LNCaP clone FGC (cell line): ENCODE measurements around the gene BUB3.

Experiments used
- DNase-seq: peaks from one replicate; pipeline ENCODE4 v3.0.0-alpha.2; 2011; ENCODE audit warnings: low read depth
- H3K4me3 ChIP-seq: 2 replicates; pipeline ENCODE4 v1.5.1; 2011; ENCODE audit warnings: mild to moderate bottlenecking, low read depth, low read length, control low read depth
- TF ChIP-seq, protein P1 (sequence below): IDR thresholded peaks from 2 replicates; pipeline ENCODE4 v1.5.1; 2012; ENCODE audit warnings: mild to moderate bottlenecking; ENCODE audit not compliant: control insufficient read depth, insufficient read depth; ENCODE audit errors: extremely low read depth

BUB3 gene

DNA sequence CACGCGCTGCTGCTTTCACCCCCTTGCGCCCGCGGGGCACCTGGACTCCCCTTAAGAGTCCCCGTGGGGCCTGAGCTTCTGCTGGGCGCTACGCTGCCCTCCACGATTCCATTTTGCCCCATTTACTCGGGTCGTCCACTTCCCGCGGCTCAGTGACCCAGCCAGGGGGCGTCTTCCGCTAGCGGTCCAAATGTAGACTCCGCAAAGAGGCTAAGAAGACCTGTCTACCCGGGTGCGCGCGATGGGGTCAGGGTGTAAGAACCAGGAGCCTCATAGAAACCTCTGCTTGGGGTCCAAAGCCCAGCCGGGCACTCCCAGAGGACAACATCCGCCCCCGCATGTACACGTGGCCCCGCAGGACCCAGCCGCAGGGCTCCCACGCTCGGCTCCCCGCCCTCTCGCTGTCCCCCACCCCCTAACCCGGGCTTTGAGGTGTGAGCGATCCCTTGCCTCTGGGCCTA is 11.5 kb upstream of the BUB3 start:
- no peak overlapping the region for H3K4me3 ChIP-seq
- DNase-seq = no peak
- TF ChIP-seq, protein P1, sequence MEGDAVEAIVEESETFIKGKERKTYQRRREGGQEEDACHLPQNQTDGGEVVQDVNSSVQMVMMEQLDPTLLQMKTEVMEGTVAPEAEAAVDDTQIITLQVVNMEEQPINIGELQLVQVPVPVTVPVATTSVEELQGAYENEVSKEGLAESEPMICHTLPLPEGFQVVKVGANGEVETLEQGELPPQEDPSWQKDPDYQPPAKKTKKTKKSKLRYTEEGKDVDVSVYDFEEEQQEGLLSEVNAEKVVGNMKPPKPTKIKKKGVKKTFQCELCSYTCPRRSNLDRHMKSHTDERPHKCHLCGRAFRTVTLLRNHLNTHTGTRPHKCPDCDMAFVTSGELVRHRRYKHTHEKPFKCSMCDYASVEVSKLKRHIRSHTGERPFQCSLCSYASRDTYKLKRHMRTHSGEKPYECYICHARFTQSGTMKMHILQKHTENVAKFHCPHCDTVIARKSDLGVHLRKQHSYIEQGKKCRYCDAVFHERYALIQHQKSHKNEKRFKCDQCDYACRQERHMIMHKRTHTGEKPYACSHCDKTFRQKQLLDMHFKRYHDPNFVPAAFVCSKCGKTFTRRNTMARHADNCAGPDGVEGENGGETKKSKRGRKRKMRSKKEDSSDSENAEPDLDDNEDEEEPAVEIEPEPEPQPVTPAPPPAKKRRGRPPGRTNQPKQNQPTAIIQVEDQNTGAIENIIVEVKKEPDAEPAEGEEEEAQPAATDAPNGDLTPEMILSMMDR = no peak

DNA sequence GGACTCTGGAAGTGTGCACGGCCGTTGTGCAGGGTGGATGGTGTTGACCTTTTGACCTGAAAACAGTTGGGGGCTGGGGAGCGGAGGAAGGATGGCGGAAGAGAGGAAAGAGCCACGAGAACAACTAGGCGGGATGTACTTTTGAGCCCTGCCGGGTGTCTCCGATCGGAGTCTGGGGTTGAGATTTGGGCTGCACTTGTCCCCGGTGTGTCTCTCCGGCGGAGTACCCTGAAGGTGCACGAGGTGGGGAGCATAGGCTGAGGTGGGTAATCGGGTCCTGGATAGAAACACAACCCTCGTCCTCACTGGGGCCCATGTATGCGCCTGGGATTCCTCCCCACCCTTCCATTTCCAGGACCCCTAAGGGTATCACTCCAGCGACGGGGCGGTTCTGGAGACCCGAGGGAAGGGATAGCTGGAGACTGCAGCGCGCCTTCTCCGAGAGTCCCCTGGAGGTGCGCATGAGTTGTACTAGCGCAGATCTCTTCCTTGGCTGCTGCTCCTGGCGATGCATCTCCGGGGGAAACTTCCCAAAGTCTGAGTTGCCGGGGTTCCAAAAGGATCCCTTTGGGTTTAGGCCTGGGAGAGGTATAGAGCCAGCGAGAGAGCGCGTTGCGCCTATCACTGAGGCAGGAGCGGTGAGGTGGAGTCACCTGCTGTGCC is 10.9 kb upstream of the BUB3 start:
- TF ChIP-seq, protein P1 = no peak
- no peak for DNase-seq
- no peak overlapping the region for H3K4me3 ChIP-seq

DNA sequence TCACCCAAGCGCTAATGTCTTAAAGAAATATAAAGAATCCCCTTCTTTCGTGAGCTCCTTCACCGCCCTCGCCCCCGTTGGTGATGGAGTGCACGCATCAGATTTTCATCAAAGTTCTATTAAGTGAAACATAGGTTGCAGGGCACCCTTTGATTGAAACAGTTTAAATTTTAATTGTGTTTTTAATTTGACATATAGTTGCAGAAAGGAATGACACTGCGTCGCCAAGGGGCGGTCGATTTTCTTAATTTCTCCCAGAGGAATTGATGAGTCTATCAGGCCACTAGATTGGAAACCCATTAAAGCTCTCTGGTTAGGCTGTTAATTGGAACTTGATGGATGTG is 10.4 kb upstream of the BUB3 start:
- DNase-seq = no peak
- H3K4me3 ChIP-seq = no peak overlapping the region
- TF ChIP-seq, protein P1 = no peak

DNA sequence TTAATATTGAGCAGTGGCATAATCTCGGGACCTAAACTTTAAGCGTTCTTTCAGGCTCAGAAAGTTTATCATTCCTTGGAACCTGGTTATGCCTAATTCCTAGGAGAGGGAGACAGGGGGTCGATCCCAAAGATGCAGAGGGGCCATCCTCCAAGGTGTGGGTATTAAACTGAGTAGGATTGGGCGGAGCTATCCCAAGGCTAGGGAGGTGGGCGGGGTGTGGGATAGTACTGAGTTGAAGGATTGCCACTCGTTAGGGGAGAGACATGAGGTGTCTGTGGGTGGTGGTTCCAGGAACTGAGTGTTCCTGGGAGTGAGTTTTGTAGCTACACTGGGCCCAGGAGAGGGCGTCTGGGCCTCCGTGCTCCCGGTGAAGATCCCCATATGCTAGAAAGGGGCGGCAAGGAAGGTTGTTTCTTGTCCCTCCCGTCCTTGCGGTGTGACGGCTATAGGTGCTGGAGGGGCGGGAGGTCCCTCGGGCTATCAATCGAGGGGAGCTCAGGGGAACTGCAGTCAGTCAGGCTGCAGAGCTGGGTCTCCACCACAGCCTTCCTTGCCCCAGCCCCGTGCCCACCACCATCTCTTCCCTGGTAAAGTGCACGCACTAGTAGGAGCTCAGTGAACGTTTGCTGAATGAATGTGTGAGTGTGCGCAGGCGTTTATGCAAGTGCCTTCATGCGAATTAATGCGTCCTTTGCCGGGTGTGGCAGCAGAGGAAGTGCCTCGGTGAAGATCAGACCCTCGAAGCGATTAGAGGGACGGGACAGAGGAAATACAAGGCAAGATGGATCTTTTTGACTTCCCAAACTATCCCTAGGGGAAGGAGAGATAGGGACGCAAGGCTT is 9.3 kb upstream of the BUB3 start:
- DNase-seq = no peak

DNA sequence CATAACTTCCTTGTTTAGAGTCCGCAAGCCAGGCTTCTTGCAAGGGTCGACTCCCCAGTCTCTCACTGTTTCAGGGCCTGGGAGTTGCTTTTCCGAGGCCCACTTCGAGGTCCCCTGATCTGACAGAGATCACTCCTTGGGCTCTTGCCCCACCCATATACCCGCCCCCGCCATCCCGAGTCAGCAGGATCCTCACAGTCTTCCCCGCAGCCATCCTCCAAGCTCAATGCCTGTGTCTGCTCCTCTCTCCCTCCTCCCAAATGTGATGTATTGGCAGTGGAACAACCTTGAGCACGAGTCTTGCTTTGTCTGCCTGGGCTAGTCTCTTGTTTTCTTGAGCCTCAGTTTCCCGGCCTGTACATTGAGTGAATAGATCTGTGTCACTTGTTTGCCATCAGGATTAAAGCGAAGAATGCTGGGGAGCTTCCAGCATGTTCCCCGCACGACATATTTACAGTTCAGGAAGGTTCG is 8.6 kb upstream of the BUB3 start:
- DNase-seq = no peak
- no peak overlapping the region for H3K4me3 ChIP-seq
- TF ChIP-seq, protein P1 = no peak

More for the DNA sequence above, 9.3 kb upstream of the BUB3 start:
- no peak overlapping the region for H3K4me3 ChIP-seq
- TF ChIP-seq, protein P1 = peak; percentile 59

DNA sequence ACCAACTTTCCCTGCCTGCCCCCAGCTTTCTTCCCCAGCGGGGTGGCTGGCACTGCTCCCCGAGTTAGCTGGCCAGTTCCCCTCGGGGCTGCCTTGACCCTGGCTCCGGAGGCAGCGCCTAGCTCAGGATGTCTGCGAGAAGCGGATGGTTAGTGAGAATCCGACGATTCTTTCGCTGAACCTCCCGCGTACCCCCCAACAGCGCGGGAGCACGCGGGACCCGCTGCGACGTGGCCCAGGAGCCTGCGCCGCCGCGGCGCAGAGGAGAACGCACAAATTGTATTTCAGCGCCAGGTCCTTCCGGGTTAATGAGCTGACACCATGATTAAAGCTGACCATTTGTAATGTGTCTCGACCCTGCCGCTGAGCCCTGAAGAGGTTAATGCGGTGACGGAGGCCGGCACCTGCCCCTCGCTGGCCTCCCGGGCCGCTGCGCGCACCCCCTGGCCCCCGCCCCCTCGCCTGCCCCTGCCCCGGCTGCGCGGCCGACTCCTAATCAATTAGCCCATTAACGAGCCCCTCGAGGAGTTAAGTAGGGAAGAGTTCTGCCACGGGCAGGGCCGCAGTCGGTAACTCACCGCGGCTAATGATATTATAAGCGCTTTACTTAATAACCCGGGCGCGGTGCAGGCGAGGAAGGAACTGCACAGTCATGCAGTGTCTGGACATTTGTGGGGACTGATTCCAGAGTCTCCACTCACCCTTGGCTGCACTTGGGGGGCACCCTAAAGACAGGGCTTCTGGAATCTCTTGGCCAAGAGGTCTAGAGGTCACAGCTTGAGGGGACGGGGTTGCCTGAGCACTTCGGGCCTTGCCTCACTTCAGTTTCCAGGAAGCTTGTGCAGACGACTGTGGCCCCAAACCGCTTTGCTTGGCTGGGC is 7.9 kb upstream of the BUB3 start:
- TF ChIP-seq, protein P1 = no peak
- no peak for DNase-seq
- H3K4me3 ChIP-seq = no peak overlapping the region
